Sciatic nerve (tissue), 2 donors: ENCODE results near the gene CCDC30. TPM values are rescaled to one million over a fixed set of nuclear protein-coding genes. Genes with fewer than 3 reads are reported as not detected.
"Not testable (repeated sequence)": the region's sequence is repeated elsewhere in the genome, so short reads cannot be mapped to it uniquely, and the experiment has no call there.

Experiments used
- ATAC-seq: fragments of 200-7000 bp; cut with Tn5 transposase; one replicate; pipeline ENCODE4 v1.9.1; 2020; ENCODE audit warnings: mild to moderate bottlenecking, moderate library complexity
- DNase-seq: peaks from one replicate; pipeline ENCODE4 v3.0.0-alpha.2; 2020; ENCODE audit warnings: low spot score
- intact Hi-C: fragments of 100-400 bp; cut with DNase I; formaldehyde crosslinking; loops from one replicate; pipeline ENCODE4 v1.14.2; 2022
- total RNA-seq: library from RNA; stranded (reverse); fragmentation: NEBNext Ultra II Directional; extraction: Animal tissue kit (Norgen Biotek cat#: 25700); gene quantifications from one replicate; pipeline ENCODE4 v1.2.1, GENCODE V29; 2021
- donor health status: DM: no; HTN: no; CAD: no.
- donor health status: DM: no; HTN: no; CAD: no.

The CCDC30 gene
- total RNA-seq, 1 donor from 2014 or later, result 10.9 TPM

- DNase-seq, result no peak
- ATAC-seq, result no peak
- intact Hi-C loops, result no loop called here
Observed at GRCh38 chr1:42679364-42679983, 216.4 kb downstream of the CCDC30 start.

- no peak for DNase-seq
- no peak for ATAC-seq
- intact Hi-C loops, result loop anchor here (5.0 kb wide), 1 partner anchor 77 kb away; no protein-coding TSS in a partner anchor
Observed at GRCh38 chr1:42680055-42680454, 217.0 kb downstream of the CCDC30 start.

- intact Hi-C loops, result loop anchor here (5.0 kb wide), 1 partner anchor 76 kb away; no protein-coding TSS in a partner anchor
- no peak for ATAC-seq
Observed at GRCh38 chr1:42680921-42681683, 218.0 kb downstream of the CCDC30 start.

GRCh38 chr1:42681741-42682483, 218.8 kb downstream of the CCDC30 start, which contains the start of gene YBX1:
Gene YBX1, plus strand, starts transcription at chr1:42682418. Its CDS starts 148 bp downstream, at chr1:42682566.
- DNase-seq (peak; percentile 98), ATAC-seq (peak; percentile 99)
- intact Hi-C loops, result loop anchor here (5.0 kb wide), 1 partner anchor 75 kb away; no protein-coding TSS in a partner anchor

More at GRCh38 chr1:42680921-42681683, 218.0 kb downstream of the CCDC30 start:
- DNase-seq, result no peak

GRCh38 chr1:42682484-42682738, 219.3 kb downstream of the CCDC30 start:
- ATAC-seq, DNase-seq: not testable (repeated sequence)
- intact Hi-C loops, result loop anchor here (5.0 kb wide), 1 partner anchor 75 kb away; no protein-coding TSS in a partner anchor

GRCh38 chr1:42682739-42683531, 219.8 kb downstream of the CCDC30 start:
- peak; percentile 85 for DNase-seq
- ATAC-seq, result peak; percentile 78
- intact Hi-C loops, result loop anchor here (5.0 kb wide), 1 partner anchor 74 kb away; no protein-coding TSS in a partner anchor

- intact Hi-C loops, result loop anchor here (5.0 kb wide), 1 partner anchor 73 kb away; no protein-coding TSS in a partner anchor
- DNase-seq (no peak), ATAC-seq (no peak)
Observed at GRCh38 chr1:42684139-42684538, 221.1 kb downstream of the CCDC30 start.

GRCh38 chr1:42686418-42686817, 223.3 kb downstream of the CCDC30 start:
- no peak for DNase-seq
- intact Hi-C loops, result no loop called here
- no peak for ATAC-seq

- no peak for ATAC-seq
- no peak for DNase-seq
- intact Hi-C loops, result no loop called here
Observed at GRCh38 chr1:42689912-42690311, 226.8 kb downstream of the CCDC30 start.

GRCh38 chr1:42690477-42691156, 227.5 kb downstream of the CCDC30 start:
- intact Hi-C loops, result no loop called here
- ATAC-seq (no peak), DNase-seq (no peak)

GRCh38 chr1:42691157-42691498, 228.0 kb downstream of the CCDC30 start:
- DNase-seq (no peak), ATAC-seq (no peak)
- intact Hi-C loops, result no loop called here

GRCh38 chr1:42692461-42692860, 229.4 kb downstream of the CCDC30 start:
- ATAC-seq (no peak), DNase-seq (no peak)
- intact Hi-C loops, result no loop called here

- ATAC-seq (no peak), DNase-seq (no peak)
- intact Hi-C loops, result no loop called here
Observed at GRCh38 chr1:42692911-42693310, 229.8 kb downstream of the CCDC30 start.

GRCh38 chr1:42698081-42698813, 235.2 kb downstream of the CCDC30 start:
- intact Hi-C loops, result no loop called here
- ATAC-seq (no peak), DNase-seq (no peak)

GRCh38 chr1:42700006-42700405, 236.9 kb downstream of the CCDC30 start:
- intact Hi-C loops, result no loop called here
- no peak for ATAC-seq
- DNase-seq, result no peak

- ATAC-seq, result no peak
- no peak for DNase-seq
- intact Hi-C loops, result no loop called here
Observed at GRCh38 chr1:42703888-42704464, 240.9 kb downstream of the CCDC30 start.
